Measurements from ENCODE around the gene CPNE5. TPM values are rescaled to one million over a fixed set of nuclear protein-coding genes. Genes with fewer than 3 reads are reported as not detected.

CPNE5 gene
- total RNA-seq, 1 experiment from 2014 or later = 0.44 TPM

GRCh38 chr6:36721369-36722140, 117.7 kb downstream of the CPNE5 start:
- no peaks in the 10 kb centered on the region for H3K9me3 ChIP-seq (ENCODE audit: control insufficient read depth, insufficient read depth, low read depth, low read length)
- no peaks in the 10 kb centered on the region for H3K27me3 ChIP-seq (ENCODE audit: control insufficient read depth, insufficient read depth, low read length)
- no peak overlapping the region for H3K27ac ChIP-seq (ENCODE audit: low read length)
- BruUV-seq (replicated peaks) = no TSS peak
- in situ Hi-C loops (cut with HindIII; ENCODE audit: low pct_unique_long_range_greater_than_20kb, low sequenced_read_pairs) (no loop called here), intact Hi-C loops (cut with micrococcal nuclease; ENCODE audit: unreplicated experiment) (no loop called here)
- no peaks in the 10 kb centered on the region for H3K36me3 ChIP-seq (ENCODE audit: control insufficient read depth, insufficient read depth, low read length)
- TF ChIP-seq POLR2AphosphoS5 (IDR thresholded peaks at IDR 0.05; ENCODE audit: low read depth, low read length) (no peak), TCF7L2 (IDR thresholded peaks at IDR 0.05; ENCODE audit: low read depth, low read length) (no peak), CTCF (IDR thresholded peaks at IDR 0.05) (no peak), REST (IDR thresholded peaks at IDR 0.05; ENCODE audit: insufficient read depth in 1 of 2, low read depth in 2 of 2, low read length in 1 of 2) (no peak), SIN3A (IDR thresholded peaks at IDR 0.05; ENCODE audit: borderline replicate concordance, insufficient read depth, low read depth, low read length) (no peak)
- CTCF ChIA-PET = interaction anchor here (0.5 kb wide), 1 partner anchor 107 kb away, joined by 5 read pairs; no protein-coding TSS in a partner anchor
- DNase-seq (ENCODE audit: low read depth, low spot score) = no peak
- no peak for ATAC-seq
- POLR2A ChIA-PET = no interaction called here
- H3K4me3 ChIP-seq (ENCODE audit: low read depth in 2 of 2, low read length in 2 of 2) = no peak overlapping the region
- H3K4me1 ChIP-seq (ENCODE audit: control insufficient read depth, insufficient read depth, low read length) = no peaks in the 10 kb centered on the region

GRCh38 chr6:36720251-36721141, 118.7 kb downstream of the CPNE5 start:
- no TSS peak for BruUV-seq (replicated peaks)
- Histone ChIP-seq H3K27ac (ENCODE audit: low read length) (no peak overlapping the region), H3K4me1 (ENCODE audit: control insufficient read depth, insufficient read depth, low read length) (no peaks in the 10 kb centered on the region), H3K9me3 (ENCODE audit: control insufficient read depth, insufficient read depth, low read depth, low read length) (no peaks in the 10 kb centered on the region), H3K36me3 (ENCODE audit: control insufficient read depth, insufficient read depth, low read length) (no peaks in the 10 kb centered on the region), H3K4me3 (ENCODE audit: low read depth in 2 of 2, low read length in 2 of 2) (no peak overlapping the region), H3K27me3 (ENCODE audit: control insufficient read depth, insufficient read depth, low read length) (no peaks in the 10 kb centered on the region)
- ChIA-PET POLR2A (interaction anchor here (0.6 kb wide), 3 partner anchors 58 to 335 kb away, joined by 4 to 9 read pairs (median 5); no protein-coding TSS in a partner anchor), CTCF (no interaction called here)
- ATAC-seq (no peak), DNase-seq (ENCODE audit: low read depth, low spot score) (no peak)
- no peak for TF ChIP-seq CTCF (IDR thresholded peaks at IDR 0.05)
- TF ChIP-seq SIN3A (IDR thresholded peaks at IDR 0.05; ENCODE audit: borderline replicate concordance, insufficient read depth, low read depth, low read length) = no peak
- TF ChIP-seq TCF7L2 (IDR thresholded peaks at IDR 0.05; ENCODE audit: low read depth, low read length) = no peak
- TF ChIP-seq POLR2AphosphoS5 (IDR thresholded peaks at IDR 0.05; ENCODE audit: low read depth, low read length) = no peak
- no peak for TF ChIP-seq REST (IDR thresholded peaks at IDR 0.05; ENCODE audit: insufficient read depth in 1 of 2, low read depth in 2 of 2, low read length in 1 of 2)
- intact Hi-C loops (cut with micrococcal nuclease; ENCODE audit: unreplicated experiment) (no loop called here), in situ Hi-C loops (cut with HindIII; ENCODE audit: low pct_unique_long_range_greater_than_20kb, low sequenced_read_pairs) (no loop called here)

Measured in Panc1 (cell line).